HepG2 (cell line): ENCODE data around the gene EIF1. TPM values are rescaled to one million over a fixed set of nuclear protein-coding genes. Genes with fewer than 3 reads are reported as not detected.

ENCODE experiments used
- PHF21A ChIP-seq: sonication (generic); formaldehyde crosslinking; IDR thresholded peaks from 2 replicates; pipeline ENCODE4 v1.5.0; 2020; ENCODE audit warnings: mild to moderate bottlenecking, missing genetic modification reagents
- SMAD3 ChIP-seq: sonication (generic); formaldehyde crosslinking; IDR thresholded peaks from 2 replicates; pipeline ENCODE4 v1.4.0; 2020; ENCODE audit warnings: missing genetic modification reagents
- YY1 ChIP-seq: IDR thresholded peaks from 2 replicates; pipeline ENCODE4 v1.6.1; 2011; ENCODE audit warnings: low read length, low read depth, moderate library complexity, mild to moderate bottlenecking; ENCODE audit not compliant: insufficient read depth, insufficient replicate concordance
- ZFP90 ChIP-seq: sonication (generic); formaldehyde crosslinking; IDR thresholded peaks from 2 replicates; pipeline ENCODE4 v1.8.0; 2022; ENCODE audit warnings: missing genetic modification reagents, mild to moderate bottlenecking, inconsistent platforms, borderline replicate concordance
- ZNF33B ChIP-seq: sonication (generic); formaldehyde crosslinking; IDR thresholded peaks from 2 replicates; pipeline ENCODE4 v1.5.1; 2020; ENCODE audit warnings: mild to moderate bottlenecking, missing genetic modification reagents
- ZNF383 ChIP-seq: sonication (generic); formaldehyde crosslinking; IDR thresholded peaks from 2 replicates; pipeline ENCODE4 v1.4.0; 2020; ENCODE audit warnings: missing genetic modification reagents, mild to moderate bottlenecking, borderline replicate concordance
- ZNF501 ChIP-seq: sonication (generic); formaldehyde crosslinking; IDR thresholded peaks from 2 replicates; pipeline ENCODE4 v1.5.1; 2020; ENCODE audit warnings: mild to moderate bottlenecking, moderate library complexity, missing genetic modification reagents
- ZNF547 ChIP-seq: sonication (generic); formaldehyde crosslinking; IDR thresholded peaks from 2 replicates; pipeline ENCODE4 v1.5.1; 2020; ENCODE audit warnings: mild to moderate bottlenecking, missing genetic modification reagents
- polyA plus RNA-seq, 8 experiments: library from polyadenylated mRNA; depleted of rRNA in 3 of 8; stranded (reverse) in 7 of 8; unstranded in 1 of 8; fragments of >200 nt; fragmentation: Illumina TruSeq in 4 of 8; extraction: Trizol in 4 of 8; gene quantifications; 2 replicates each; pipeline versions ENCODE4 v1.2.1 to v1.2.3, GENCODE V29; 2011 to 2016; ENCODE audit warnings: low read depth in 4 of 8, missing spikeins in 1 of 8, mixed read lengths in 1 of 8; ENCODE audit not compliant: insufficient read depth in 1 of 8
- total RNA-seq, 5 experiments: library from RNA; depleted of rRNA; stranded (reverse); fragments of >200 nt; fragmentation: Illumina TruSeq; extraction: Trizol; gene quantifications; 2 replicates each; pipeline ENCODE4 v1.2.3, GENCODE V29; 2016; ENCODE audit warnings: low read depth in 1 of 5
- TF ChIP-seq, protein P1 (sequence below), 2 experiments: sonication (generic) in 1 of 2; formaldehyde crosslinking in 1 of 2; IDR thresholded peaks; 2 replicates each; pipeline versions ENCODE4 v1.6.1 to v1.9.0; 2014 to 2022; ENCODE audit warnings: antibody characterized with exemption in 1 of 2, borderline replicate concordance in 1 of 2, inconsistent platforms in 1 of 2, low read depth in 1 of 2, missing genetic modification reagents in 1 of 2
- TF ChIP-seq, protein P2 (sequence below): IDR thresholded peaks from 2 replicates; pipeline ENCODE4 v1.6.1; 2016; ENCODE audit warnings: missing biosample characterization, missing genetic modification reagents, low read depth
- TF ChIP-seq, protein P3 (sequence below): sonication (generic); formaldehyde crosslinking; IDR thresholded peaks from 2 replicates; pipeline ENCODE4 v1.5.0; 2020; ENCODE audit warnings: missing genetic modification reagents, mild to moderate bottlenecking, borderline replicate concordance
- TF ChIP-seq, protein P4 (sequence below): IDR thresholded peaks from 2 replicates; pipeline ENCODE4 v1.6.1; 2016
- TF ChIP-seq, protein P5 (sequence below): sonication (generic); formaldehyde crosslinking; IDR thresholded peaks from 2 replicates; pipeline ENCODE4 v1.5.1; 2020; ENCODE audit warnings: mild to moderate bottlenecking, missing genetic modification reagents, moderate library complexity

EIF1 gene
- total and polyA plus RNA-seq, 2 of the 13 experiments (the other 11 are each of a cell fraction or from before 2014, with no cell fraction given) = 147 to 517 TPM

DNA sequence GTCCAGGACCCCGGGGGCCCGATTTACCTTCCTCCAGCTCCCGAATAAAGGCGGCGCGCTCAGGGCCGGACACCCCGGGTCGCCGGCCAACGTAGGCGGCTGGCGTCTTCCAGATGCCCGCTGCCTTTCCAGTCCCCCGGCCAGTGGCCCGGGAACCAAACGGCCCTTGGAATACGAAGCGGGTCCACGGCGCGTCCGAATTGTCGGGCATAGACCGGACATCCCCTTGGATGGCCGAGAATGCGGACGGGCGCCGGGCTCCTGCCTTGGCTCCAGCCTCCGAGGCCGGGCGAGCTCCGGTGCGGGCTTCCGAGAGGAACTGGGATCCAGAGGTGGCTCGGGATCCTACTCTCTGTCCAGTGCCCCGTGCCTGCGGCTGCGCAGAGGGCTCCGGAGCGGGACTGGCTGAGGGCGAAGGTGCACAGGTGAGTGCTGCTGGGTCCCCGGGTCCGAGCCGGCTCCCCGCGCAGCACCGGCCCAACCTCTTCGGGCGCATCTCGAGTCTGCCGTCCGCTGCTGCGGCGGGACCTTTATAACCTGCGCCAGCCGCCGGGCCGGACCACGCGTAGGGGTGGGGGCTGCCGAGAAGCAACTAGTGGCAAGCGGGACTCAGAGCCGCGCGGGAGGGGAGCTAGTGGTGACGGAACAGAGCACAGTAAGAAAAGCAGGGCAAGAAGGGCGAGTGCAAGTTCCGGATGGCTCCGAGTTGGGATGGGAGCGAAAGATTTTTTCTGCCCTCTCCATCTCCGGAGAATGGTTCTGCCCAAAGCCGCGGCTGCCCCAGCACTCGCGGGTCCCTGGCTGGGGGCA is 45.7 kb downstream of the EIF1 start, which contains the start of gene HAP1 (continued):
- TF ChIP-seq, protein P1, sequence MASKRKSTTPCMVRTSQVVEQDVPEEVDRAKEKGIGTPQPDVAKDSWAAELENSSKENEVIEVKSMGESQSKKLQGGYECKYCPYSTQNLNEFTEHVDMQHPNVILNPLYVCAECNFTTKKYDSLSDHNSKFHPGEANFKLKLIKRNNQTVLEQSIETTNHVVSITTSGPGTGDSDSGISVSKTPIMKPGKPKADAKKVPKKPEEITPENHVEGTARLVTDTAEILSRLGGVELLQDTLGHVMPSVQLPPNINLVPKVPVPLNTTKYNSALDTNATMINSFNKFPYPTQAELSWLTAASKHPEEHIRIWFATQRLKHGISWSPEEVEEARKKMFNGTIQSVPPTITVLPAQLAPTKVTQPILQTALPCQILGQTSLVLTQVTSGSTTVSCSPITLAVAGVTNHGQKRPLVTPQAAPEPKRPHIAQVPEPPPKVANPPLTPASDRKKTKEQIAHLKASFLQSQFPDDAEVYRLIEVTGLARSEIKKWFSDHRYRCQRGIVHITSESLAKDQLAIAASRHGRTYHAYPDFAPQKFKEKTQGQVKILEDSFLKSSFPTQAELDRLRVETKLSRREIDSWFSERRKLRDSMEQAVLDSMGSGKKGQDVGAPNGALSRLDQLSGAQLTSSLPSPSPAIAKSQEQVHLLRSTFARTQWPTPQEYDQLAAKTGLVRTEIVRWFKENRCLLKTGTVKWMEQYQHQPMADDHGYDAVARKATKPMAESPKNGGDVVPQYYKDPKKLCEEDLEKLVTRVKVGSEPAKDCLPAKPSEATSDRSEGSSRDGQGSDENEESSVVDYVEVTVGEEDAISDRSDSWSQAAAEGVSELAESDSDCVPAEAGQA (IDR thresholded peaks at IDR 0.05; ENCODE audit: low read depth) = no peak
- TF ChIP-seq, protein P1 (CRISPR knock-in tag; IDR thresholded peaks at IDR 0.05; ENCODE audit: borderline replicate concordance) = no peak
- TF ChIP-seq ZFP90 (CRISPR knock-in tag) (no peak), ZNF33B (CRISPR knock-in tag) (no peak), YY1 (no peak), ZNF383 (CRISPR knock-in tag) (no peak), ZNF547 (peak; percentile 81), PHF21A (no peak), ZNF501 (CRISPR knock-in tag) (peak; percentile 27; the same call in 1 of the 2 replicates), SMAD3 (0 out of 2 replicates have a peak, but pooled peaks have one; percentile 21)
- TF ChIP-seq, protein P2, sequence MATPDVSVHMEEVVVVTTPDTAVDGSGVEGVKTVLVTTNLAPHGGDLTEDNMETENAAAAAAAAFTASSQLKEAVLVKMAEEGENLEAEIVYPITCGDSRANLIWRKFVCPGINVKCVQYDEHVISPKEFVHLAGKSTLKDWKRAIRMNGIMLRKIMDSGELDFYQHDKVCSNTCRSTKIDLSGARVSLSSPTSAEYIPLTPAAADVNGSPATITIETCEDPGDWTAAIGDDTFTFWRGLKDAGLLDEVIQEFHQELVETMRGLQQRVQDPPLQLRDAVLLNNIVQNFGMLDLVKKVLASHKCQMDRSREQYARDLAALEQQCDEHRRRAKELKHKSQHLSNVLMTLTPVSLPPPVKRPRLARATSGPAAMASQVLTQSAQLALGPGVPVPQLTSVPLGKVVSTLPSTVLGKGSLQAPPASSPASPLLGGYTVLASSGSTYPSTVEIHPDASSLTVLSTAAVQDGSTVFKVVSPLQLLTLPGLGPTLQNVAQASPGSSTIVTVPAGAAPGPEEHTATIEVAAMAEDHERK (CRISPR knock-in tag) = no peak
- TF ChIP-seq, protein P3, sequence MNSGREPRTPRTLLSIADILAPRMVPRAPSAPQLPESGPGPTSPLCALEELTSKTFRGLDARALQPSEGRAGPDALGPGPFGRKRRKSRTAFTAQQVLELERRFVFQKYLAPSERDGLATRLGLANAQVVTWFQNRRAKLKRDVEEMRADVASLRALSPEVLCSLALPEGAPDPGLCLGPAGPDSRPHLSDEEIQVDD (CRISPR knock-in tag) = no peak
- TF ChIP-seq, protein P4, sequence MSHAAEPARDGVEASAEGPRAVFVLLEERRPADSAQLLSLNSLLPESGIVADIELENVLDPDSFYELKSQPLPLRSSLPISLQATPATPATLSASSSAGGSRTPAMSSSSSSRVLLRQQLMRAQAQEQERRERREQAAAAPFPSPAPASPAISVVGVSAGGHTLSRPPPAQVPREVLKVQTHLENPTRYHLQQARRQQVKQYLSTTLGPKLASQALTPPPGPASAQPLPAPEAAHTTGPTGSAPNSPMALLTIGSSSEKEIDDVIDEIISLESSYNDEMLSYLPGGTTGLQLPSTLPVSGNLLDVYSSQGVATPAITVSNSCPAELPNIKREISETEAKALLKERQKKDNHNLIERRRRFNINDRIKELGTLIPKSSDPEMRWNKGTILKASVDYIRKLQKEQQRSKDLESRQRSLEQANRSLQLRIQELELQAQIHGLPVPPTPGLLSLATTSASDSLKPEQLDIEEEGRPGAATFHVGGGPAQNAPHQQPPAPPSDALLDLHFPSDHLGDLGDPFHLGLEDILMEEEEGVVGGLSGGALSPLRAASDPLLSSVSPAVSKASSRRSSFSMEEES (CRISPR knock-in tag) = no peak
- TF ChIP-seq, protein P5, sequence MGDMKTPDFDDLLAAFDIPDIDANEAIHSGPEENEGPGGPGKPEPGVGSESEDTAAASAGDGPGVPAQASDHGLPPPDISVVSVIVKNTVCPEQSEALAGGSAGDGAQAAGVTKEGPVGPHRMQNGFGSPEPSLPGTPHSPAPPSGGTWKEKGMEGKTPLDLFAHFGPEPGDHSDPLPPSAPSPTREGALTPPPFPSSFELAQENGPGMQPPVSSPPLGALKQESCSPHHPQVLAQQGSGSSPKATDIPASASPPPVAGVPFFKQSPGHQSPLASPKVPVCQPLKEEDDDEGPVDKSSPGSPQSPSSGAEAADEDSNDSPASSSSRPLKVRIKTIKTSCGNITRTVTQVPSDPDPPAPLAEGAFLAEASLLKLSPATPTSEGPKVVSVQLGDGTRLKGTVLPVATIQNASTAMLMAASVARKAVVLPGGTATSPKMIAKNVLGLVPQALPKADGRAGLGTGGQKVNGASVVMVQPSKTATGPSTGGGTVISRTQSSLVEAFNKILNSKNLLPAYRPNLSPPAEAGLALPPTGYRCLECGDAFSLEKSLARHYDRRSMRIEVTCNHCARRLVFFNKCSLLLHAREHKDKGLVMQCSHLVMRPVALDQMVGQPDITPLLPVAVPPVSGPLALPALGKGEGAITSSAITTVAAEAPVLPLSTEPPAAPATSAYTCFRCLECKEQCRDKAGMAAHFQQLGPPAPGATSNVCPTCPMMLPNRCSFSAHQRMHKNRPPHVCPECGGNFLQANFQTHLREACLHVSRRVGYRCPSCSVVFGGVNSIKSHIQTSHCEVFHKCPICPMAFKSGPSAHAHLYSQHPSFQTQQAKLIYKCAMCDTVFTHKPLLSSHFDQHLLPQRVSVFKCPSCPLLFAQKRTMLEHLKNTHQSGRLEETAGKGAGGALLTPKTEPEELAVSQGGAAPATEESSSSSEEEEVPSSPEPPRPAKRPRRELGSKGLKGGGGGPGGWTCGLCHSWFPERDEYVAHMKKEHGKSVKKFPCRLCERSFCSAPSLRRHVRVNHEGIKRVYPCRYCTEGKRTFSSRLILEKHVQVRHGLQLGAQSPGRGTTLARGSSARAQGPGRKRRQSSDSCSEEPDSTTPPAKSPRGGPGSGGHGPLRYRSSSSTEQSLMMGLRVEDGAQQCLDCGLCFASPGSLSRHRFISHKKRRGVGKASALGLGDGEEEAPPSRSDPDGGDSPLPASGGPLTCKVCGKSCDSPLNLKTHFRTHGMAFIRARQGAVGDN (CRISPR knock-in tag) = peak; percentile 65
